CD8-positive, alpha-beta memory T cell (primary cell): ENCODE results near the gene PIBF1. TPM values are rescaled to one million over a fixed set of nuclear protein-coding genes. Genes with fewer than 3 reads are reported as not detected.

Source experiments
- CTCF ChIA-PET: fragments of 350-600 bp; sonication (Branson Sonifier 250); formaldehyde crosslinking; loops from one replicate; lab custom pipeline; 2021; ENCODE audit warnings: antibody characterized with exemption; lab: Charles Lee
- POLR2A ChIA-PET: fragments of 350-600 bp; sonication (Branson Sonifier 250); formaldehyde crosslinking; loops from one replicate; lab custom pipeline; 2021; ENCODE audit warnings: antibody characterized with exemption; lab: Charles Lee
- DNase-seq, 5 donors: peaks; one replicate each; pipeline versions ENCODE4 v3.0.0 to v3.0.0-alpha.2; 2020 to 2022; ENCODE audit warnings: mixed read lengths in 1 of 5
- H3K27ac ChIP-seq: one replicate; pipeline ENCODE4 v1.7.0; 2013; ENCODE audit warnings: low read depth, mild to moderate bottlenecking, low read length, moderate library complexity
- H3K27me3 ChIP-seq: 2 replicates; pipeline ENCODE4 v1.7.0; 2013; ENCODE audit warnings: low read length, mild to moderate bottlenecking; ENCODE audit not compliant: insufficient read depth, poor library complexity, severe bottlenecking
- H3K36me3 ChIP-seq: 2 replicates; pipeline ENCODE4 v1.7.0; 2013; ENCODE audit warnings: mild to moderate bottlenecking, low read length, moderate library complexity; ENCODE audit not compliant: insufficient read depth
- H3K4me1 ChIP-seq: 2 replicates; pipeline ENCODE4 v1.7.0; 2013; ENCODE audit warnings: mild to moderate bottlenecking, low read length, moderate library complexity; ENCODE audit not compliant: insufficient read depth
- H3K4me3 ChIP-seq: 2 replicates; pipeline ENCODE4 v1.7.0; 2013; ENCODE audit warnings: mild to moderate bottlenecking, low read length
- H3K9me3 ChIP-seq: 2 replicates; pipeline ENCODE4 v1.7.0; 2013; ENCODE audit warnings: mild to moderate bottlenecking, low read length
- H3K27ac Mint-ChIP-seq, 8 donors: one replicate each; pipeline ENCODE4 v1.8.0; 2020 to 2021; ENCODE audit warnings: mixed read lengths in 8 of 8, mild to moderate bottlenecking in 6 of 8, inconsistent platforms in 3 of 8, moderate library complexity in 3 of 8
- H3K27me3 Mint-ChIP-seq, 2 donors: one replicate each; pipeline ENCODE4 v1.8.0; 2020 to 2021; ENCODE audit warnings: mixed read lengths in 2 of 2, mild to moderate bottlenecking in 1 of 2, moderate library complexity in 1 of 2
- H3K36me3 Mint-ChIP-seq, 3 donors: one replicate each; pipeline ENCODE4 v1.8.0; 2020 to 2021; ENCODE audit warnings: mixed read lengths in 3 of 3, inconsistent platforms in 1 of 3, mild to moderate bottlenecking in 1 of 3
- H3K4me1 Mint-ChIP-seq, 3 donors: one replicate each; pipeline ENCODE4 v1.8.0; 2020 to 2021; ENCODE audit warnings: mixed read lengths in 3 of 3, inconsistent platforms in 1 of 3, mild to moderate bottlenecking in 1 of 3
- H3K4me3 Mint-ChIP-seq, 7 donors: one replicate each; pipeline ENCODE4 v1.8.0; 2020 to 2021; ENCODE audit warnings: mixed read lengths in 7 of 7, mild to moderate bottlenecking in 6 of 7, moderate library complexity in 4 of 7, inconsistent platforms in 2 of 7
- H3K9me3 Mint-ChIP-seq, 5 donors: one replicate each; pipeline ENCODE4 v1.8.0; 2020 to 2022; ENCODE audit warnings: mixed read lengths in 5 of 5, mild to moderate bottlenecking in 3 of 5, moderate library complexity in 2 of 5, inconsistent platforms in 1 of 5
- polyA plus RNA-seq: library from polyadenylated mRNA; unstranded; fragments of 300-500 nt; fragmentation: Illumina TruSeq; gene quantifications from one replicate; pipeline ENCODE4 v1.2.3, GENCODE V29; 2021
- total RNA-seq, 2 experiments: library from RNA; stranded (reverse); gene quantifications; one replicate each; pipeline ENCODE4 v1.2.3, GENCODE V29; 2021

PIBF1 gene
- total and polyA plus RNA-seq, 3 experiments from 2014 or later: 17.7 to 21.7 (median 20.2) TPM

GRCh38 chr13:73055813-73056564 is 274.1 kb downstream of the PIBF1 start:
- CTCF ChIA-PET: no interaction called here
- peaks cover 0 to 2% (median 0%) of the 10 kb centered on the region in 5 donors for H3K9me3 Mint-ChIP-seq
- peaks cover 0 to 5% (median 0%) of the 10 kb centered on the region in 3 donors for H3K36me3 Mint-ChIP-seq

GRCh38 chr13:73056565-73056962 is 274.6 kb downstream of the PIBF1 start:
- Histone ChIP-seq H3K4me3 (no peak overlapping the region), H3K27me3 (peaks cover 14% of the 10 kb centered on the region), H3K36me3 (no peaks in the 10 kb centered on the region), H3K4me1 (peaks cover 8% of the 10 kb centered on the region), H3K9me3 (no peaks in the 10 kb centered on the region), H3K27ac (no peak overlapping the region)
- Mint-ChIP-seq H3K4me3 (no peak overlapping the region), H3K36me3 (peaks cover 0 to 5% (median 0%) of the 10 kb centered on the region in 3 donors), H3K9me3 (peaks cover 0 to 2% (median 0%) of the 10 kb centered on the region in 5 donors), H3K4me1 (peaks cover 18 to 24% (median 20%) of the 10 kb centered on the region in 3 donors), H3K27ac (no peak overlapping the region), H3K27me3 (peaks cover 30 to 41% of the 10 kb centered on the region in 2 donors)
- ChIA-PET POLR2A (no interaction called here), CTCF (no interaction called here)
- DNase-seq: no peak

More at GRCh38 chr13:73055813-73056564, 274.1 kb downstream of the PIBF1 start:
- H3K27ac Mint-ChIP-seq: no peak overlapping the region
- POLR2A ChIA-PET: no interaction called here
- Histone ChIP-seq H3K27me3 (peaks cover 14% of the 10 kb centered on the region), H3K36me3 (no peaks in the 10 kb centered on the region), H3K4me3 (no peak overlapping the region), H3K27ac (no peak overlapping the region), H3K4me1 (peaks cover 8% of the 10 kb centered on the region), H3K9me3 (no peaks in the 10 kb centered on the region)
- no peak for DNase-seq
- peaks cover 30 to 47% of the 10 kb centered on the region in 2 donors for H3K27me3 Mint-ChIP-seq
- peaks cover 18 to 24% (median 20%) of the 10 kb centered on the region in 3 donors for H3K4me1 Mint-ChIP-seq
- H3K4me3 Mint-ChIP-seq: no peak overlapping the region

GRCh38 chr13:73057284-73058063 is 275.5 kb downstream of the PIBF1 start:
- Mint-ChIP-seq H3K27me3 (peaks cover 28 to 41% of the 10 kb centered on the region in 2 donors), H3K9me3 (peaks cover 0 to 2% (median 0%) of the 10 kb centered on the region in 5 donors), H3K4me3 (peak overlapping the region in 4 of 7 donors; percentile 88 to 94 (median 89)), H3K36me3 (peaks cover 0 to 5% (median 0%) of the 10 kb centered on the region in 3 donors), H3K4me1 (peaks cover 18 to 24% (median 20%) of the 10 kb centered on the region in 3 donors), H3K27ac (no peak overlapping the region)
- no peaks in the 10 kb centered on the region for H3K9me3 ChIP-seq
- peaks cover 14% of the 10 kb centered on the region for H3K27me3 ChIP-seq
- H3K27ac ChIP-seq: no peak overlapping the region
- peak overlapping the region; percentile 55 for H3K4me3 ChIP-seq
- ChIA-PET CTCF (no interaction called here), POLR2A (interaction anchor here (1.0 kb wide), 1 partner anchor 104 kb away, joined by 3 read pairs; no protein-coding TSS in a partner anchor)
- H3K36me3 ChIP-seq: no peaks in the 10 kb centered on the region
- DNase-seq: no peak
- peaks cover 8% of the 10 kb centered on the region for H3K4me1 ChIP-seq

- Mint-ChIP-seq H3K27me3 (peaks cover 25 to 41% of the 10 kb centered on the region in 2 donors), H3K27ac (peak overlapping the region in 1 of 8 donors; percentile 74), H3K4me3 (peak overlapping the region; percentile 85 to 94 (median 88)), H3K9me3 (peaks cover 0 to 2% (median 0%) of the 10 kb centered on the region in 5 donors), H3K4me1 (peaks cover 18 to 24% (median 20%) of the 10 kb centered on the region in 3 donors), H3K36me3 (peaks cover 0 to 5% (median under 1%) of the 10 kb centered on the region in 3 donors)
- Histone ChIP-seq H3K9me3 (no peaks in the 10 kb centered on the region), H3K4me1 (peaks cover 8% of the 10 kb centered on the region), H3K27me3 (peaks cover 14% of the 10 kb centered on the region), H3K27ac (no peak overlapping the region), H3K4me3 (peak overlapping the region; percentile 55), H3K36me3 (no peaks in the 10 kb centered on the region)
- CTCF ChIA-PET: no interaction called here
- DNase-seq: no peak
- POLR2A ChIA-PET: interaction anchor here (0.6 to 1.0 kb wide), 2 partner anchors 103 to 706 kb away, joined by 3 read pairs; no protein-coding TSS in a partner anchor
Measured at GRCh38 chr13:73058064-73058313, 276.1 kb downstream of the PIBF1 start.

DNA sequence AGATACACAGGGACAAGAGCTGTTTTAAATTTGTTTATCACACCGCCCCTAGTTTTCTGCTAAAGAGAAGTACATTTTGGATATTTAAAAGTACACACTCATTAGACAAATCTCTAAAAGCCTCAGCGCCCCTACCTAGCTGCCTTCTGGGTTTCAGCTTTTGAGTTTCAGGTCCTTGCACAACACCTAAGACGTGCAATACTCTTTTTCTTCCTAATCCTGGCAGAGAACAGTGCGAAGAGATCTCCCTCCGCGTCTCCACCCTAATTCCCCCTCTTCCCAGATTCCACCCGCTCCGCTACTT is 276.5 kb downstream of the PIBF1 start:
- H3K36me3 Mint-ChIP-seq: peaks cover 0 to 5% (median 2%) of the 10 kb centered on the region in 3 donors
- H3K4me3 Mint-ChIP-seq: peak overlapping the region; percentile 85 to 94 (median 88)
- no peak for DNase-seq
- H3K4me3 ChIP-seq: peak overlapping the region; percentile 55
- H3K4me1 ChIP-seq: peaks cover 8% of the 10 kb centered on the region
- POLR2A ChIA-PET: interaction anchor here (0.6 to 1.0 kb wide), 2 partner anchors 103 to 706 kb away, joined by 3 read pairs; no protein-coding TSS in a partner anchor
- H3K27ac Mint-ChIP-seq: peak overlapping the region in 4 of 8 donors; percentile 19 to 82 (median 70)
- H3K27me3 ChIP-seq: peaks cover 14% of the 10 kb centered on the region
- H3K27me3 Mint-ChIP-seq: peaks cover 25 to 41% of the 10 kb centered on the region in 2 donors
- no peaks in the 10 kb centered on the region for H3K36me3 ChIP-seq
- CTCF ChIA-PET: no interaction called here
- no peaks in the 10 kb centered on the region for H3K9me3 ChIP-seq
- H3K27ac ChIP-seq: no peak overlapping the region
- H3K9me3 Mint-ChIP-seq: peaks cover 0 to 2% (median 0%) of the 10 kb centered on the region in 5 donors
- peaks cover 18 to 24% (median 20%) of the 10 kb centered on the region in 3 donors for H3K4me1 Mint-ChIP-seq

DNA sequence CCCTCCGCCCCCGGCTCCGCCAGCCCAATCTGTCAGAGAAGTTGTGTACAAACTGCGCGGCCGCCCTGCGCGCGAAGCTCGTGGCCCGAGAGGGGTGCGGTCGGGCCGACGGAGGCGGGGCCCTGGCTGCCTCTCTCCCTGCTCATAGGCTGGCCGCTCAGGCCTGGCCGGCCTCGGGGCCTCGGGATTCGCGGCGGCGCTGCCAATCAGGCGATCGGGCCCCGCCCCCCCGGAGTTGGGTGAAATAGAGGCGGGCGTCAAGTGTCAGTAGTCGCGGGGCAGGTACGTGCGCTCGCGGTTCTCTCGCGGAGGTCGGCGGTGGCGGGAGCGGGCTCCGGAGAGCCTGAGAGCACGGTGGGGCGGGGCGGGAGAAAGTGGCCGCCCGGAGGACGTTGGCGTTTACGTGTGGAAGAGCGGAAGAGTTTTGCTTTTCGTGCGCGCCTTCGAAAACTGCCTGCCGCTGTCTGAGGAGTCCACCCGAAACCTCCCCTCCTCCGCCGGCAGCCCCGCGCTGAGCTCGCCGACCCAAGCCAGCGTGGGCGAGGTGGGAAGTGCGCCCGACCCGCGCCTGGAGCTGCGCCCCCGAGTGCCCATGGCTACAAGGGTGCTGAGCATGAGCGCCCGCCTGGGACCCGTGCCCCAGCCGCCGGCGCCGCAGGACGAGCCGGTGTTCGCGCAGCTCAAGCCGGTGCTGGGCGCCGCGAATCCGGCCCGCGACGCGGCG is 277.0 kb downstream of the PIBF1 start, which contains the start of gene KLF5:
KLF5 (plus strand) TSS at position 270 of the 724 bp plus-strand sequence; CDS start at position 593, 323 bp downstream.
- peak; percentile 87 to 93 (median 89) for DNase-seq
- Mint-ChIP-seq H3K4me3 (peak within 1 kb of the TSS; percentile 85 to 94 (median 88)), H3K27ac (peak within 1 kb of the TSS in 6 of 8 donors; percentile 19 to 82 (median 63)), H3K9me3 (peaks cover 0 to 2% (median 0%) of the 10 kb centered on the region in 5 donors), H3K4me1 (peaks cover 18 to 24% (median 20%) of the 10 kb centered on the region in 3 donors), H3K27me3 (peaks cover 25 to 41% of the 10 kb centered on the region in 2 donors), H3K36me3 (peaks cover 0 to 5% (median 2%) of the 10 kb centered on the region in 3 donors)
- Histone ChIP-seq H3K4me3 (peak within 1 kb of the TSS; percentile 55), H3K27me3 (peaks cover 14% of the 10 kb centered on the region), H3K9me3 (no peaks in the 10 kb centered on the region), H3K4me1 (peaks cover 8% of the 10 kb centered on the region), H3K36me3 (no peaks in the 10 kb centered on the region), H3K27ac (no peak within 1 kb of the TSS)
- POLR2A ChIA-PET: interaction anchor here (0.5 to 1.0 kb wide), 3 partner anchors 46 to 705 kb away, joined by 3 to 6 read pairs (median 3); no protein-coding TSS in a partner anchor
- CTCF ChIA-PET: interaction anchor here (1.0 kb wide), 1 partner anchor 652 kb away, joined by 3 read pairs; no protein-coding TSS in a partner anchor
